CD14-positive monocyte (primary cell): ENCODE data around the gene KCNIP3. TPM values are rescaled to one million over a fixed set of nuclear protein-coding genes. Genes with fewer than 3 reads are reported as not detected.

ENCODE experiments used
- DNase-seq, 3 donors: peaks; one replicate each; pipeline ENCODE4 v3.0.0-alpha.2; 2011 to 2022
- H2AFZ ChIP-seq: 2 replicates; pipeline ENCODE4 v1.6.0; 2012; ENCODE audit warnings: mild to moderate bottlenecking, low read depth, low read length, inconsistent platforms; ENCODE audit not compliant: insufficient read depth, poor library complexity, severe bottlenecking
- H3K27ac ChIP-seq, 2 donors: 1 replicate in 1 of 2; 2 replicates in 1 of 2; pipeline ENCODE4 v1.5.1; 2012 to 2013; ENCODE audit warnings: low read length in 2 of 2, control low read depth in 1 of 2, inconsistent platforms in 1 of 2, low read depth in 1 of 2, mild to moderate bottlenecking in 1 of 2
- H3K27me3 ChIP-seq, 2 donors: one replicate each; pipeline versions ENCODE4 v1.6.0 to v1.6.1; 2011 to 2013; ENCODE audit warnings: low read length in 2 of 2; ENCODE audit not compliant: control insufficient read depth in 2 of 2, insufficient read depth in 2 of 2
- H3K36me3 ChIP-seq, 2 donors: replicated peaks in 1 of 2; 1 replicate in 1 of 2; 2 replicates in 1 of 2; pipeline versions ENCODE4 v1.5.1 to v1.6.1; 2012 to 2013; ENCODE audit warnings: low read length in 2 of 2, control low read depth in 1 of 2, inconsistent platforms in 1 of 2, mild to moderate bottlenecking in 1 of 2; ENCODE audit not compliant: insufficient read depth in 2 of 2, control insufficient read depth in 1 of 2
- H3K4me1 ChIP-seq, 2 donors: 1 replicate in 1 of 2; 2 replicates in 1 of 2; pipeline versions ENCODE4 v1.5.1 to v1.6.1; 2012 to 2013; ENCODE audit warnings: low read length in 2 of 2, control low read depth in 1 of 2, inconsistent platforms in 1 of 2, mild to moderate bottlenecking in 1 of 2, moderate library complexity in 1 of 2; ENCODE audit not compliant: insufficient read depth in 2 of 2, control insufficient read depth in 1 of 2
- H3K4me2 ChIP-seq: replicated peaks from 2 replicates; pipeline ENCODE3; 2012; ENCODE audit warnings: low read length, moderate library complexity, mild to moderate bottlenecking; ENCODE audit not compliant: poor library complexity, severe bottlenecking; ENCODE audit errors: extremely low read depth
- H3K4me3 ChIP-seq, 3 experiments: fragments of 200-600 bp in 1 of 3; sonication (generic) in 1 of 3; replicated peaks in 1 of 3; 1 replicate in 2 of 3; 2 replicates in 1 of 3; pipeline ENCODE4 v1.5.1; 2011 to 2013; ENCODE audit warnings: low read length in 3 of 3, mild to moderate bottlenecking in 3 of 3, control low read depth in 2 of 3, low read depth in 2 of 3, inconsistent platforms in 1 of 3, moderate library complexity in 1 of 3
- H3K79me2 ChIP-seq: 2 replicates; pipeline ENCODE4 v1.6.0; 2012; ENCODE audit warnings: mild to moderate bottlenecking, control low read depth, inconsistent platforms, low read length, moderate library complexity; ENCODE audit not compliant: insufficient read depth
- H3K9ac ChIP-seq: 2 replicates; pipeline ENCODE4 v1.6.0; 2017; ENCODE audit warnings: low read length, mild to moderate bottlenecking; ENCODE audit not compliant: insufficient read depth, poor library complexity, severe bottlenecking
- H3K9me3 ChIP-seq, 2 donors: replicated peaks in 1 of 2; 1 replicate in 1 of 2; 2 replicates in 1 of 2; pipeline versions ENCODE4 v1.5.1 to v1.6.1; 2012 to 2013; ENCODE audit warnings: low read length in 2 of 2, control low read depth in 1 of 2; ENCODE audit not compliant: control insufficient read depth in 1 of 2, insufficient read depth in 1 of 2
- H4K20me1 ChIP-seq: 2 replicates; pipeline ENCODE4 v1.6.0; 2012; ENCODE audit warnings: mild to moderate bottlenecking, low read length, control low read depth, moderate library complexity; ENCODE audit not compliant: insufficient read depth
- H3K27ac Mint-ChIP-seq, 7 donors: one replicate each; pipeline ENCODE4 v1.8.0; 2020; ENCODE audit warnings: mild to moderate bottlenecking in 7 of 7, mixed read lengths in 7 of 7, moderate library complexity in 6 of 7, inconsistent platforms in 2 of 7
- H3K27me3 Mint-ChIP-seq, 3 donors: one replicate each; pipeline ENCODE4 v1.8.0; 2021 to 2022; ENCODE audit warnings: low read depth in 3 of 3, mild to moderate bottlenecking in 3 of 3, mixed read lengths in 3 of 3, moderate library complexity in 3 of 3, inconsistent platforms in 1 of 3
- H3K36me3 Mint-ChIP-seq, 2 donors: one replicate each; pipeline ENCODE4 v1.8.0; 2020; ENCODE audit warnings: mixed read lengths in 2 of 2, inconsistent platforms in 1 of 2, mild to moderate bottlenecking in 1 of 2
- H3K4me1 Mint-ChIP-seq: one replicate; pipeline ENCODE4 v1.8.0; 2020; ENCODE audit warnings: mild to moderate bottlenecking, mixed read lengths
- H3K4me3 Mint-ChIP-seq, 2 donors: one replicate each; pipeline ENCODE4 v1.8.0; 2020; ENCODE audit warnings: mild to moderate bottlenecking in 2 of 2, mixed read lengths in 2 of 2, moderate library complexity in 1 of 2
- H3K9me3 Mint-ChIP-seq, 7 donors: one replicate each; pipeline ENCODE4 v1.8.0; 2020 to 2022; ENCODE audit warnings: mixed read lengths in 7 of 7, mild to moderate bottlenecking in 6 of 7, moderate library complexity in 6 of 7, inconsistent platforms in 2 of 7
- CTCF ChIP-seq: fragments of 200-600 bp; IDR thresholded peaks from one replicate; pipeline ENCODE4 v1.8.0; 2022; ENCODE audit warnings: antibody characterized with exemption, mild to moderate bottlenecking
- WGBS: methylation state at CpG from one replicate; pipeline ENCODE4 v1.1.5; 2013; ENCODE audit warnings: missing lambda C conversion rate; ENCODE audit not compliant: insufficient coverage; 5-methylcytosine and 5-hydroxymethylcytosine counted together
- intact Hi-C, 2 donors: fragments of 100-400 bp; cut with micrococcal nuclease; formaldehyde crosslinking; loops; one replicate each; pipeline versions ENCODE4 v1.15.0 to v1.15.1; 2023
- polyA plus RNA-seq, 3 donors: library from polyadenylated mRNA; depleted of rRNA in 1 of 3; unstranded in 2 of 3; stranded (reverse) in 1 of 3; fragments of 300-500 nt in 2 of 3; fragments of >200 nt in 1 of 3; fragmentation: Illumina TruSeq in 2 of 3; gene quantifications; 1 replicate in 2 of 3; 2 replicates in 1 of 3; pipeline ENCODE4 v1.2.3, GENCODE V29; 2012 to 2021

KCNIP3 gene
- polyA plus RNA-seq, 3 donors = not detected

GRCh38 chr2:95265182-95265581, 32.0 kb upstream of the KCNIP3 start:
- H3K9me3 ChIP-seq = no peaks in the 10 kb centered on the region
- H3K4me1 Mint-ChIP-seq = peaks cover 9% of the 10 kb centered on the region
- H3K4me2 ChIP-seq = no peak overlapping the region
- H3K36me3 Mint-ChIP-seq = no peaks in the 10 kb centered on the region
- H3K27me3 ChIP-seq = no peaks in the 10 kb centered on the region
- no peak overlapping the region for H2AFZ ChIP-seq
- H3K79me2 ChIP-seq = no peaks in the 10 kb centered on the region
- peaks cover 0 to 3% (median 2%) of the 10 kb centered on the region in 3 donors for H3K27me3 Mint-ChIP-seq
- no peaks in the 10 kb centered on the region for H4K20me1 ChIP-seq
- H3K4me3 ChIP-seq = no peak overlapping the region
- TF ChIP-seq CTCF = no peak
- intact Hi-C loops = no loop called here
- H3K36me3 ChIP-seq = no peaks in the 10 kb centered on the region
- DNase-seq = no peak
- peaks cover 0 to 6% (median 0%) of the 10 kb centered on the region in 7 donors for H3K9me3 Mint-ChIP-seq
- WGBS = 94% methylated on average over 2 of the region's 4 CpGs
- H3K9ac ChIP-seq = no peak overlapping the region
- peaks cover 6 to 8% of the 10 kb centered on the region in 2 donors for H3K4me1 ChIP-seq
- H3K27ac Mint-ChIP-seq = no peak overlapping the region
- H3K4me3 Mint-ChIP-seq = no peak overlapping the region
- no peak overlapping the region for H3K27ac ChIP-seq

GRCh38 chr2:95266781-95267430, 30.2 kb upstream of the KCNIP3 start:
- Histone ChIP-seq H3K4me1 (no peaks in the 10 kb centered on the region), H3K9ac (no peak overlapping the region), H3K4me3 (no peak overlapping the region), H3K9me3 (no peaks in the 10 kb centered on the region), H2AFZ (no peak overlapping the region), H3K27me3 (no peaks in the 10 kb centered on the region), H3K36me3 (no peaks in the 10 kb centered on the region), H4K20me1 (no peaks in the 10 kb centered on the region), H3K27ac (no peak overlapping the region), H3K79me2 (no peaks in the 10 kb centered on the region), H3K4me2 (no peak overlapping the region)
- H3K4me1 Mint-ChIP-seq = no peaks in the 10 kb centered on the region
- intact Hi-C loops = no loop called here
- no peak overlapping the region for H3K27ac Mint-ChIP-seq
- H3K4me3 Mint-ChIP-seq = no peak overlapping the region
- no peak for DNase-seq
- 70% methylated on average over 3 of the region's 10 CpGs for WGBS
- TF ChIP-seq CTCF = no peak
- no peaks in the 10 kb centered on the region for H3K36me3 Mint-ChIP-seq
- H3K27me3 Mint-ChIP-seq = peaks cover 0 to 3% (median 3%) of the 10 kb centered on the region in 3 donors
- H3K9me3 Mint-ChIP-seq = peaks cover 0 to 3% (median 0%) of the 10 kb centered on the region in 7 donors
